Smooth muscle cell (in vitro differentiated cells): Measurements from ENCODE around the gene CAPN11. TPM values are rescaled to one million over a fixed set of nuclear protein-coding genes. Genes with fewer than 3 reads are reported as not detected.

Source experiments
- DNase-seq: peaks from one replicate; lab custom pipeline; 2025; ENCODE audit not compliant: unreplicated experiment; lab: John Stamatoyannopoulos, UW
- H2AFZ ChIP-seq: fragments of 200-600 bp; sonication (generic); 2 replicates; pipeline ENCODE4 v1.6.0; 2016; ENCODE audit warnings: antibody characterized with exemption, low read depth, mild to moderate bottlenecking
- H3F3A ChIP-seq: fragments of 200-600 bp; sonication (generic); 2 replicates; pipeline ENCODE4 v1.6.0; 2017; ENCODE audit warnings: antibody characterized with exemption, low read depth
- H3K27ac ChIP-seq: fragments of 200-600 bp; sonication (generic); 2 replicates; pipeline ENCODE4 v1.5.1; 2016; ENCODE audit warnings: low read depth, mild to moderate bottlenecking
- H3K27me3 ChIP-seq: fragments of 200-600 bp; sonication (generic); 2 replicates; pipeline ENCODE4 v1.6.1; 2016; ENCODE audit warnings: low read depth, mild to moderate bottlenecking
- H3K36me3 ChIP-seq: fragments of 200-600 bp; sonication (generic); 2 replicates; pipeline ENCODE4 v1.5.1; 2016; ENCODE audit warnings: low read depth
- H3K4me1 ChIP-seq: fragments of 200-600 bp; sonication (generic); 2 replicates; pipeline ENCODE4 v1.5.1; 2016; ENCODE audit warnings: low read depth
- H3K4me2 ChIP-seq: fragments of 200-600 bp; sonication (generic); 2 replicates; pipeline ENCODE4 v1.6.0; 2016; ENCODE audit warnings: mild to moderate bottlenecking
- H3K4me3 ChIP-seq: fragments of 200-600 bp; sonication (generic); 2 replicates; pipeline ENCODE4 v1.5.1; 2016; ENCODE audit warnings: mild to moderate bottlenecking
- H3K79me2 ChIP-seq: fragments of 200-600 bp; sonication (generic); 2 replicates; pipeline ENCODE4 v1.6.0; 2016; ENCODE audit warnings: low read depth, mild to moderate bottlenecking
- H3K9ac ChIP-seq: fragments of 200-600 bp; sonication (generic); 2 replicates; pipeline ENCODE4 v1.6.0; 2016; ENCODE audit warnings: low read depth
- H3K9me3 ChIP-seq: fragments of 200-600 bp; sonication (generic); replicated peaks from 2 replicates; pipeline ENCODE4 v1.5.1; 2016; ENCODE audit warnings: low read depth
- H4K20me1 ChIP-seq: fragments of 200-600 bp; sonication (generic); 2 replicates; pipeline ENCODE4 v1.6.0; 2016; ENCODE audit warnings: low read depth
- CTCF ChIP-seq: fragments of 200-600 bp; sonication (generic); IDR thresholded peaks from 2 replicates; pipeline ENCODE4 v1.5.1; 2017; ENCODE audit warnings: borderline replicate concordance, mild to moderate bottlenecking, antibody characterized with exemption; ENCODE audit not compliant: insufficient read depth, poor library complexity, severe bottlenecking
- WGBS: methylation state at CpG from one replicate; pipeline ENCODE4 v1.1.7; 2016; ENCODE audit warnings: low lambda C conversion rate; 5-methylcytosine and 5-hydroxymethylcytosine counted together
- polyA plus RNA-seq: library from polyadenylated mRNA; unstranded; fragments of >200 nt; fragmentation: Nextera tagmentation; extraction: Ambion mirVana; gene quantifications from 2 replicates; pipeline ENCODE4 v1.2.1, GENCODE V29; 2016
- total RNA-seq: library from RNA; depleted of rRNA; stranded (reverse); fragments of >200 nt; gene quantifications from 2 replicates; pipeline ENCODE4 v1.2.3, GENCODE V29; 2014

The CAPN11 gene
- total and polyA plus RNA-seq, 2 experiments from 2014 or later: 0.31 TPM; not detected in 1

DNA sequence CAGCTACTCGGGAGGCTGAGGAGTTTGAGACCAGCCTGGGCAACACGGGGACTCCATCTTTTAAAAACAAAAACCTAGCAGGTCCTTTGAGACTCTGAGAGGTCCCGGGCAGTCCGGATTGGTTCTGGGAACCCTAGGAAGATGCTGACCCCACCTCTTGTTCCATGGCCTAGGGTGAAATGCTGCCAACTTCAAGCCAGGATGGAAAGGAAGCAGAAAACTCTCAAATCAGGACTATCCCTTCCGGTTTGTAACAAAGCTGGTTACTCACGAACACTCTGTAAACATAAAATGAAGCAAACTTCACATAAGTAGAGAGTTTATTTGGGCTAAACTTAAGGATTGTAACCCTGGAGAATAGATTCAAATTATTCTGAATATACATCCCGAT, 28.0 kb downstream of the CAPN11 start:
- Histone ChIP-seq H4K20me1 (no peaks in the 10 kb centered on the region), H3K4me1 (peaks cover 13% of the 10 kb centered on the region), H3K79me2 (no peaks in the 10 kb centered on the region), H3F3A (no peaks in the 10 kb centered on the region), H3K27ac (no peak overlapping the region), H3K27me3 (no peaks in the 10 kb centered on the region), H3K9ac (no peak overlapping the region), H3K4me2 (no peak overlapping the region), H3K9me3 (no peaks in the 10 kb centered on the region), H2AFZ (no peak overlapping the region), H3K4me3 (no peak overlapping the region), H3K36me3 (no peaks in the 10 kb centered on the region)
- TF ChIP-seq CTCF: no peak
- DNase-seq: no peak
- WGBS: 85% methylated on average over 7 of the region's 7 CpGs

DNA sequence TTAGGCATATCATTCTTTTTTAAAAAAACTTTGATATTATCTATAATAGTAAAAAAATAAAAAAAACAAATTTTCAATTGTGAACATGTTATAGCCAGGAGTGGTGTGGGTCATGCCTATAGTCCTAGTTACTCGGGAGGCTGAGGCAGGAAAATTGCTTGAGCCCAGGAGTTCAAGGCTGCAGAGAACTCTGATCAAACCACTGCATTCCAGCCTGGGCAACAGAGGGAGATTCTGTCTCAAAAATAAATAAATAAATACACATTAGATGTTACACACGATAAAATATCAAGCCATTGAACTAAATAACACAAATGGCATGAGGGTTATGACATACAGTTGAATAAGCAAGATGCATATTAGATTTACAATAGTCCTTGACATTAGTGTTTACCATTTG, 30.2 kb downstream of the CAPN11 start:
- Histone ChIP-seq H2AFZ (no peak overlapping the region), H3K36me3 (no peaks in the 10 kb centered on the region), H3F3A (no peaks in the 10 kb centered on the region), H3K9me3 (no peaks in the 10 kb centered on the region), H4K20me1 (no peaks in the 10 kb centered on the region), H3K4me1 (peaks cover 13% of the 10 kb centered on the region), H3K79me2 (no peaks in the 10 kb centered on the region), H3K4me3 (no peak overlapping the region), H3K9ac (no peak overlapping the region), H3K4me2 (no peak overlapping the region), H3K27ac (no peak overlapping the region), H3K27me3 (peaks cover under 1% of the 10 kb centered on the region)
- WGBS: 87% methylated on average over 2 of the region's 2 CpGs
- TF ChIP-seq CTCF: no peak
- DNase-seq: no peak

DNA sequence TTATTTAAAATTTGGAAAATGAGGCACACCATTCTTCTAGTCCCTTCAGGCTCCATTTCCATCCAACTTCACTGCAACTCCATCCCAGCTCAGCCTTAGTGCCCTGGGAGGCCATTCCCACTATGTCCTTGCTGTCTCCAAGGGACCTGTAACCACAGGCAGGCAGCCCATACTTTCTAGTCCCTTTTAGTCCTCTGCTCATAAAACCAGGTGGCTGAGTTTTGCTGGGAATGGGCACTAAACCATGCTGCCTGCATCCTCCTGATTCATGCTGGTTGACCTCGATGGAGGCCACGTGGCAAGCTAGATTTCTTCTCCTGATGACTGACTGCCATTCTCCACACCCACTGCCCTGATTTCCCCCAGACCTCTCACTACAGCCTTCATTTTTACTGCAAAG, 30.6 kb downstream of the CAPN11 start:
- no peak for DNase-seq
- Histone ChIP-seq H3K27me3 (peaks cover 5% of the 10 kb centered on the region), H3K36me3 (no peaks in the 10 kb centered on the region), H3K4me2 (no peak overlapping the region), H3K27ac (no peak overlapping the region), H4K20me1 (no peaks in the 10 kb centered on the region), H3K4me1 (peaks cover 13% of the 10 kb centered on the region), H3K79me2 (no peaks in the 10 kb centered on the region), H3F3A (no peaks in the 10 kb centered on the region), H3K9ac (no peak overlapping the region), H2AFZ (no peak overlapping the region), H3K9me3 (no peaks in the 10 kb centered on the region), H3K4me3 (no peak overlapping the region)
- TF ChIP-seq CTCF: no peak
- 83% methylated on average over 2 of the region's 2 CpGs for WGBS

DNA sequence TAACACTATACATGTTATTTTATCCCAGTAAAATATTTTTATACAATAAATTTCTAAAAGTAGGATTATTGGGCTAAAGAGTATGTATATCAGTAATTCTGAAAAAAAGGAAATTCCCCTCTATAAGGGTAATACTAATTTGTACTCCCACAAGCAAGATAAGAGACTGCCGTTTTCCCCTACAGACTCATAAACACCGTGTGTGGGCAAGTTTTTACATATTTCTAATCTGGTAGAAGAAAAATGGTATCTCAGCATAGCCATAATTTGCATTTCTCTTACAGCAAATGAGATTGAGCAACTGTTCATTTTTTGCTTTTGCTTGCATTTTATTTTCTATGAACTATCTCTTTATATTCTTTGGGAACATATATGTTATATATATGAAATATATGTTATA, 32.1 kb downstream of the CAPN11 start:
- TF ChIP-seq CTCF: no peak
- H3K9ac ChIP-seq: no peak overlapping the region
- no peak overlapping the region for H3K4me3 ChIP-seq
- no peaks in the 10 kb centered on the region for H3K79me2 ChIP-seq
- no peak overlapping the region for H3K27ac ChIP-seq
- no peaks in the 10 kb centered on the region for H3F3A ChIP-seq
- H3K4me2 ChIP-seq: no peak overlapping the region
- DNase-seq: no peak
- H2AFZ ChIP-seq: no peak overlapping the region
- peaks cover 6% of the 10 kb centered on the region for H3K27me3 ChIP-seq
- H3K9me3 ChIP-seq: no peaks in the 10 kb centered on the region
- no peaks in the 10 kb centered on the region for H4K20me1 ChIP-seq
- H3K36me3 ChIP-seq: no peaks in the 10 kb centered on the region
- WGBS: 16% methylated on average over 2 of the region's 2 CpGs
- H3K4me1 ChIP-seq: peaks cover 9% of the 10 kb centered on the region
